Measurements from ENCODE around the gene TRMU. TPM values are rescaled to one million over a fixed set of nuclear protein-coding genes. Genes with fewer than 3 reads are reported as not detected.
A peak's percentile ranks its signal among the peaks of the same experiment; 100 is the strongest.

Gene TRMU, protein sequence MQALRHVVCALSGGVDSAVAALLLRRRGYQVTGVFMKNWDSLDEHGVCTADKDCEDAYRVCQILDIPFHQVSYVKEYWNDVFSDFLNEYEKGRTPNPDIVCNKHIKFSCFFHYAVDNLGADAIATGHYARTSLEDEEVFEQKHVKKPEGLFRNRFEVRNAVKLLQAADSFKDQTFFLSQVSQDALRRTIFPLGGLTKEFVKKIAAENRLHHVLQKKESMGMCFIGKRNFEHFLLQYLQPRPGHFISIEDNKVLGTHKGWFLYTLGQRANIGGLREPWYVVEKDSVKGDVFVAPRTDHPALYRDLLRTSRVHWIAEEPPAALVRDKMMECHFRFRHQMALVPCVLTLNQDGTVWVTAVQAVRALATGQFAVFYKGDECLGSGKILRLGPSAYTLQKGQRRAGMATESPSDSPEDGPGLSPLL
- 29.6 and 45.2 TPM in 2 replicates for total RNA-seq (2014; rRNA removed; shearing (Covaris generic))

DNA sequence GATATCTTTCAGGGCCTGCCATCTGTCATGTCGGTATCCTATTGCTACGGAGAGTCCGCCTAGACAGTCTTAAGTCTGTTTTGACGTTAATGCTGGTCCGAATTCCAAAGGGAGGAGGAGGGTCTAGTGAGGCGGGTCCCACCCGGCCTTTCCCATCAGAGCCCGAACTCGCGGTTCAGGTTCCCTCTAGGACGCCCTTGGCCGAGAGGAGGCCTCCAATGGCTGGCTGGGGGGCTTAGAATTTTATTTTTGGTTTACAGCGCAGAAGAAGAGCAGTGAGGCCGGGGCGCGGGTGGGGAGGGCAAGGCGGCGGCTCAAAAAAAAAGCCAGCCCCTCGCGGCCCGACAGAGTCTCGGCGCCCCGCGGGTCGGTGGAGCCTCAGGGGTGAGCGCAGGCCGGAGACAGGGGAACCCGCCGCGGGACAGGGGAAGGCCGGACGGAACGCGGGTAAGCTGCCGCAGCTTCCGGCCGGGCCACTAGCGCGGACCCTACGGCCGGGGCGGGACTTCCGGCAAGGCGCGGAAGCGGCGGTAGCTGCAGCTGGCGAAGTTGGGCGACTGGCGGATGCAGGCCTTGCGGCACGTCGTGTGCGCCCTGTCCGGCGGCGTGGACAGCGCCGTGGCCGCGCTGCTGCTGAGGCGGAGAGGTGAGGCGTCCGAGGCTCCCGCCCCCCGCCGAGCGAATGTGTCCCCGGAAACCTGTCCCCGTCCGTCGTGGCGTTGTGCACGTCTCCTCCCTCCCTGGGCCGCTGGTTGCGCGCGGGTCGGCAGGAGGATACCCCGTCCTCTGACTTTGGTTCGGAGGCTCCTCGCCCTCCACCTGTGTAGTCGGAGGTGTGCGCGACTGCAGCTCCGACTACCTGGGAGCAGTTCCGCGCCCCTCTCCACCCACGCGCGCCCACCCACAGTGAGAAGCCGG is at the start of gene TRMU:
Gene TRMU, plus strand, starts transcription at position 514 of the 918 bp plus-strand sequence. Its CDS starts 51 bp downstream, at position 565.
- peak; percentile 74 for DNase-seq (ENCODE audit: low read depth)

GRCh38 chr22:46286006-46286405 is 49.5 kb upstream of the TRMU start:
- DNase-seq (ENCODE audit: low read depth) = no peak

DNA sequence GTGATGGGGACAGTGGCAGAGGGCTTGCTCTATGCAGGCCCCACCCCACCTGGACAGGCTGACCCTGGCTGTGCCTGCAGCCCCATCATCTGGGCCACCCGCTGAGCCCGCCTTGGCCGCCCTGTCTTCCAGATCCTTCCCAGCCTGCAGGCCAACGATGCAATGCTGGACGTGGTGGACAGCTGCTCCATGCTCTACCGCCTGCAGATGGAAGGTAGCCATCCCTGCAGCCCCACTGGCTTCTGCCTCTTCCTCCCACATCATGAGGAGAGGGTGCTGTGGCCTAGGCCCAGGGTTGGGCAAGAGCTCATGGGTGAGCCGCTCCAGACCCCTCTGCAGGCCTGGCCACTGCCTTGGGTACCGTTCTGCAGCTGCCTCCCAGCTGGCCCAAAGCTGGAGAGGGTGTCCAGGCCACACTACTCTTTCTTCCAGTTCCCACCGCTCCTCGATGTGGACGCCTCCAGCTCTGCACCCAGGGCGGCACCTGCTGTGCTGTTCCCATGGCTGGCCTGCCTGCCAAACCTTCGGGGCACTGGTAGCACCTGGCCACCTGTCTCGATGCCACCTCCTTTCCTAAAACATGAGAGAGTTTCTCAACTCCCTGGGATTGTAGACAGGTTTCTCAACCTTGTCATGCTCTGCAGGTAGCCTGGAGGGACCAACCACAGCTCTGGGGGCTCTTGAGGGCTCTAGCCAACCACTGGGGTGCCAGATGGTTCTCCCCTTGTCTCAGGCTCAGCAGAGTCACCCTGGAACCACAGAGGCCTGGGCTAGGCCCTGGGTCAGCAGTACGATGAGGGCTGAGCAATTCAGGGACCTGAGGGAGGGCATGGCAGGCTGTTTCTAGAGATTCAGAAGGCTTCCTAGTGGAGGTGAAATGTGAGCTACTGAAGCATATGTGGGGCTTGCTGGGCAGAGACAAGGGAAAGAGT is 48.3 kb upstream of the TRMU start:
- DNase-seq (ENCODE audit: low read depth) = no peak

DNA sequence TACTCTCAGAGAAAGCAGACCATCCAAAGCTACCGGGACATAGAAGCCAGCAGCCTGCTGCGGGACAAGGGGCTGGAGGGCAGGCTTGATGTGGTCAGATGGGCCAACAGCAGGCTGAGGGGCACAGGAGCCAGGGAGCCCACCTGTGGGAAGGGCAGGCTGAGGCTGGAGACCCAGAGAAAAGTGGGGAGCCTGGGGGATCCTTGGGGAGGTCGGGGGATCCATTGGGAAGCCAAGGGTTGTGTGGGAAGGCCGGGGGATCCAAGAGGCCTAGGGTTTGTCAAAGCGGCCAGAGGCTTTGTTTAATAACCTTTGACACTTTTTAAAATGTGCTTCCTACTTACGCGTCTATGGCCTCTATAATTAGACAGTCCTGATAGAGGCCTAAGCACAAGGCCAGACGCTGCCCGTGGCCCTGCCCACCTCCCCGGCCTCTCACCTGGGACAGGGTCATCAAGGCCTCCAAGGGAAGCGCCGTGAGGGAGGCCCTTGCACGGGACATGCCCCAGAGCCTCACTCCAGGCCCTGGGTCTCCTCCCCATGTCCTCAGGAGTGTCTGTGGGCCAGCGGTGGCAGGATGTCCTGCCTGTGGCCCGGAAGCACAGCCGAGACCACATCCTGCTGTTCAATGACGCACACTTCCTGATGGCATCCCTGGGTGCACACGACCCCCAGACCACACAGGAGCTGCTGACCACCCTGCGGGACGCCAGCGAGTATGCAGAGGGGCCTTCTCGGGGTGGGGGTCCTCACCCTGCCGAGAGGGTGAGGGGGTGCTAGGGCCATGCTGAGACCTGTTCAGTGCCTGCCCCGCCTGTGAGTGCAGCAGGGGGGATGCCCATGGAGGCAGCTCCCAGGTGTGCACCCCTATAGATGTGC is 47.4 kb upstream of the TRMU start:
- DNase-seq (ENCODE audit: low read depth) = no peak

GRCh38 chr22:46288846-46289243 is 46.7 kb upstream of the TRMU start:
- DNase-seq (ENCODE audit: low read depth) = no peak

GRCh38 chr22:46289244-46289891 is 46.1 kb upstream of the TRMU start:
- no peak for DNase-seq (ENCODE audit: low read depth)

GRCh38 chr22:46290121-46290842 is 45.2 kb upstream of the TRMU start:
- DNase-seq (ENCODE audit: low read depth) = no peak

- no peak for DNase-seq (ENCODE audit: low read depth)
Measured at GRCh38 chr22:46290843-46291785, 44.4 kb upstream of the TRMU start.

GRCh38 chr22:46292173-46292572 is 43.3 kb upstream of the TRMU start:
- no peak for DNase-seq (ENCODE audit: low read depth)

DNA sequence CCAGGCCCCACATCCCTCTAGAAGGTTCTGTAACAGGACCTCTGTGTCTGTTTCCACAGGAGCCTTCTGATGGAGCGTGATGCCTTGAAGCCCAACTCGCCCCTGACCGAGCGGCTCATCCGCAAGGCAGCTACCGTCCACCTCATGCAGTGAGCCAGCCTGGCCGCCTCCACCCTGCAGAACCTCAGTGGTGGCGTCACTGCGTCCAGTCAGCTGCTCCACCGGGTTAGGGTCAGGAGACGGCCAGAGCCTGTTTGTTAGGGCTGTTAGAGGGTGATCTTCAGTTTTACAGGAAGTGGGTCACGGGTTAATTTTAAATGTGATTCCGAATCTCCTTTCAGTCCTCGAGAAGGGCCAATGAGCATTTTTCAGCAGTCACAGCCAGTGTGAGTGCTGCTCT is 42.8 kb upstream of the TRMU start:
- DNase-seq (ENCODE audit: low read depth) = no peak

- no peak for DNase-seq (ENCODE audit: low read depth)
Measured at GRCh38 chr22:46293577-46294260, 41.8 kb upstream of the TRMU start.

GRCh38 chr22:46294784-46295183 is 40.7 kb upstream of the TRMU start:
- no peak for DNase-seq (ENCODE audit: low read depth)

- no peak for DNase-seq (ENCODE audit: low read depth)
Measured at GRCh38 chr22:46295277-46295971, 40.1 kb upstream of the TRMU start.

- peak; percentile 96 for DNase-seq (ENCODE audit: low read depth)
Measured at GRCh38 chr22:46296257-46297150, 39.0 kb upstream of the TRMU start, which contains the start of gene GTSE1. GTSE1 (plus strand) TSS chr22:46296870; CDS start chr22:46297401, 531 bp downstream.

- DNase-seq (ENCODE audit: low read depth) = peak; percentile 73
Measured at GRCh38 chr22:46297151-46297812, 38.2 kb upstream of the TRMU start.
